Left ventricle myocardium inferior (tissue), 1 donor: Measurements from ENCODE around the gene TBC1D2. TPM values are rescaled to one million over a fixed set of nuclear protein-coding genes. Genes with fewer than 3 reads are reported as not detected.

ENCODE experiments used
- DNase-seq: peaks from one replicate; pipeline ENCODE4 v3.0.0-alpha.2; 2020
- H3K27ac ChIP-seq: fragments of 200-600 bp; replicated peaks from 2 replicates; pipeline ENCODE4 v1.8.0; 2021
- H3K27me3 ChIP-seq: fragments of 200-600 bp; 2 replicates; pipeline ENCODE4 v1.8.0; 2021; ENCODE audit warnings: low read depth
- H3K36me3 ChIP-seq: fragments of 200-600 bp; 2 replicates; pipeline ENCODE4 v1.8.0; 2021
- H3K4me1 ChIP-seq: fragments of 200-600 bp; 2 replicates; pipeline ENCODE4 v1.8.0; 2021
- H3K4me3 ChIP-seq: fragments of 200-600 bp; 2 replicates; pipeline ENCODE4 v1.8.0; 2021; ENCODE audit warnings: mild to moderate bottlenecking, moderate library complexity
- H3K9me3 ChIP-seq: fragments of 200-600 bp; replicated peaks from 2 replicates; pipeline ENCODE4 v1.8.0; 2021
- intact Hi-C: fragments of 100-400 bp; cut with micrococcal nuclease; formaldehyde crosslinking; loops from one replicate; pipeline ENCODE4 v1.11.0; 2022
- total RNA-seq: library from RNA; stranded (reverse); fragmentation: NEBNext Ultra II Directional; extraction: Animal tissue kit (Norgen Biotek cat#: 25700); gene quantifications from one replicate; pipeline ENCODE4 v1.2.1, GENCODE V29; 2021
- TF ChIP-seq, protein P1 (sequence below): fragments of 200-600 bp; IDR thresholded peaks from 2 replicates; pipeline ENCODE4 v1.8.0; 2021; ENCODE audit warnings: antibody characterized with exemption, mild to moderate bottlenecking, borderline replicate concordance
- donor health status: DM: no; HTN: yes; CAD: no; lungs with severe emphysema.

TBC1D2 gene
- total RNA-seq, 1 donor from 2014 or later = 1.7 TPM

DNA sequence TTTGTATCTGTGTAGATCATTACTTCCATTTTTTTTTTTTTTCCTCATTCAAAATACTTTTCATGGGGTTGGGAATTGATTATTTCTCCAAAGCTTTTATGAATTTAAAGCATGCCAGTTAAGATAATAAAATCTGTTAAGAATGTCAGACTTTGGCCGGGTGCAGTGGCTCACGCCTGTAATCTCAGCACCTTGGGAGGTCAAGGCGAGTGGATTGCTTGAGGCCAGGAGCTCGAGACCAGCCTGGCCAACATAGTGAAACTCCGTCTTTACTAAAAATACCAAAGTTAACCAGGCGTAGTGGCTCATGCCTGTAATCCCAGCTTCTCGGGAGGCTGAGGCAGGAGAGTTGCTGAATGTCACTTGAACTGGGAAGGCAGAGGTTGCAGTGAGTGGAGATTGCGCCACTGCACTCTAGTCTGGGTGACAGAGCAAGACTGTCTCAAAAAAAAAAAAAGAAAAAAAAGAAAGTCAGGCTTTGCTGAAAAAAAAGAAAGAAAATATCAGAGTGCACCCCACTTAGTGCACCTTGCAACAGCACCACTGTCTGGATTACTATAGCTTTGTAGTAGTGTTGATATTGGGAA, 18.5 kb downstream of the TBC1D2 start:
- intact Hi-C loops = no loop called here
- no peaks in the 10 kb centered on the region for H3K4me1 ChIP-seq
- no peaks in the 10 kb centered on the region for H3K9me3 ChIP-seq
- TF ChIP-seq, protein P1, sequence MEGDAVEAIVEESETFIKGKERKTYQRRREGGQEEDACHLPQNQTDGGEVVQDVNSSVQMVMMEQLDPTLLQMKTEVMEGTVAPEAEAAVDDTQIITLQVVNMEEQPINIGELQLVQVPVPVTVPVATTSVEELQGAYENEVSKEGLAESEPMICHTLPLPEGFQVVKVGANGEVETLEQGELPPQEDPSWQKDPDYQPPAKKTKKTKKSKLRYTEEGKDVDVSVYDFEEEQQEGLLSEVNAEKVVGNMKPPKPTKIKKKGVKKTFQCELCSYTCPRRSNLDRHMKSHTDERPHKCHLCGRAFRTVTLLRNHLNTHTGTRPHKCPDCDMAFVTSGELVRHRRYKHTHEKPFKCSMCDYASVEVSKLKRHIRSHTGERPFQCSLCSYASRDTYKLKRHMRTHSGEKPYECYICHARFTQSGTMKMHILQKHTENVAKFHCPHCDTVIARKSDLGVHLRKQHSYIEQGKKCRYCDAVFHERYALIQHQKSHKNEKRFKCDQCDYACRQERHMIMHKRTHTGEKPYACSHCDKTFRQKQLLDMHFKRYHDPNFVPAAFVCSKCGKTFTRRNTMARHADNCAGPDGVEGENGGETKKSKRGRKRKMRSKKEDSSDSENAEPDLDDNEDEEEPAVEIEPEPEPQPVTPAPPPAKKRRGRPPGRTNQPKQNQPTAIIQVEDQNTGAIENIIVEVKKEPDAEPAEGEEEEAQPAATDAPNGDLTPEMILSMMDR = no peak
- no peak overlapping the region for H3K27ac ChIP-seq
- no peak for DNase-seq
- no peak overlapping the region for H3K4me3 ChIP-seq
- peaks cover 30% of the 10 kb centered on the region for H3K36me3 ChIP-seq
- H3K27me3 ChIP-seq = no peaks in the 10 kb centered on the region

- intact Hi-C loops = no loop called here
- H3K36me3 ChIP-seq = peaks cover 27% of the 10 kb centered on the region
- no peaks in the 10 kb centered on the region for H3K4me1 ChIP-seq
- H3K9me3 ChIP-seq = no peaks in the 10 kb centered on the region
- DNase-seq = no peak
- no peaks in the 10 kb centered on the region for H3K27me3 ChIP-seq
- H3K4me3 ChIP-seq = no peak overlapping the region
- H3K27ac ChIP-seq = no peak overlapping the region
- TF ChIP-seq, protein P1 = no peak
Measured at GRCh38 chr9:98235126-98235525, 20.3 kb downstream of the TBC1D2 start.

- intact Hi-C loops = no loop called here
- DNase-seq = no peak
- Histone ChIP-seq H3K36me3 (peaks cover 34% of the 10 kb centered on the region), H3K9me3 (no peaks in the 10 kb centered on the region), H3K27me3 (no peaks in the 10 kb centered on the region), H3K4me1 (no peaks in the 10 kb centered on the region), H3K4me3 (no peak overlapping the region), H3K27ac (no peak overlapping the region)
- TF ChIP-seq, protein P1 = no peak
Measured at GRCh38 chr9:98234245-98234825, 21.1 kb downstream of the TBC1D2 start.

- DNase-seq = no peak
- Histone ChIP-seq H3K4me3 (no peak overlapping the region), H3K36me3 (peaks cover 48% of the 10 kb centered on the region), H3K27me3 (no peaks in the 10 kb centered on the region), H3K9me3 (no peaks in the 10 kb centered on the region), H3K4me1 (no peaks in the 10 kb centered on the region), H3K27ac (no peak overlapping the region)
- intact Hi-C loops = no loop called here
- TF ChIP-seq, protein P1 = no peak
Measured at GRCh38 chr9:98232926-98233325, 22.5 kb downstream of the TBC1D2 start.

- intact Hi-C loops = no loop called here
- TF ChIP-seq, protein P1 = no peak
- Histone ChIP-seq H3K27ac (no peak overlapping the region), H3K36me3 (peaks cover 56% of the 10 kb centered on the region), H3K27me3 (no peaks in the 10 kb centered on the region), H3K9me3 (no peaks in the 10 kb centered on the region), H3K4me1 (no peaks in the 10 kb centered on the region), H3K4me3 (no peak overlapping the region)
- DNase-seq = no peak
Measured at GRCh38 chr9:98231770-98232478, 23.5 kb downstream of the TBC1D2 start.
